ENCODE results near the gene HIP1.
"Not testable (repeated sequence)": the region's sequence is repeated elsewhere in the genome, so short reads cannot be mapped to it uniquely, and the experiment has no call there.

HIP1 gene

GRCh38 chr7:75639071-75639885 is 99.5 kb downstream of the HIP1 start:
- DNase-seq, result peak; percentile 26 to 32

GRCh38 chr7:75638594-75639070 is 100.1 kb downstream of the HIP1 start:
- no peak for DNase-seq

DNA sequence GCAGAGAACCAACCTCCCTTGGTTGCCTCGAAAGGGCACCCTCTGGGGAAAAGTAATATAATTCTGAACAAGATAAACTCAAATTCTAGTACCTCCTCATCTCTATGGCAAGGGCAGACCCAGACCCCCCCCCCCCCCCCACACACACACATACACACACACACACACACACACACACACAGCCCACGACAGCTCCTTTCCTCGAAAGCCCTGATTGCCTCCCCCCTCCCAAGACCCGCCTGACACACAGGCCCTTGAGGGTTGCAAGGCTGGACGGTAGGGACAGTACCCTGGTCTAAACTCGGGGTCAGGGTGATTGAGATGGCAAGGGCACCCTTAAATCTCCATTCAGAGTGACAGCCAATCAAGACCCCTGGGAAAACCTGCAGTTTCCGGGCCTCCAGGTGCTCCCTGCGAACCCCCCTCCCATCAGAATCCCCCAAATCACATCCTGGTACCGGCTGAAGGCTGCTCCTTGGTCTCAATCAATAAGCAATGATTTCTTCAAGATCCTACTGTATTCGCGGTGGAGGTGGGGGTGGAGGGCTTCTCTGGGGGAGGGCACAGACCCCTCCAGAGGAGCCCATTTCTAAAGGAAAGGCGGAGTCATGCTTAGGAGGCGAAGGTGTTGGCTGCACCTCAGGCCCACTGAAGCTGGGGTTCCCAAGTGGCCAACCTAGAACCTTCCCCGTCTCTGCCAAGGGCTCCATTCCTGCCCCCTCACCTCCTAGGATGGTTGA is 100.7 kb downstream of the HIP1 start:
- DNase-seq, result no peak

DNA sequence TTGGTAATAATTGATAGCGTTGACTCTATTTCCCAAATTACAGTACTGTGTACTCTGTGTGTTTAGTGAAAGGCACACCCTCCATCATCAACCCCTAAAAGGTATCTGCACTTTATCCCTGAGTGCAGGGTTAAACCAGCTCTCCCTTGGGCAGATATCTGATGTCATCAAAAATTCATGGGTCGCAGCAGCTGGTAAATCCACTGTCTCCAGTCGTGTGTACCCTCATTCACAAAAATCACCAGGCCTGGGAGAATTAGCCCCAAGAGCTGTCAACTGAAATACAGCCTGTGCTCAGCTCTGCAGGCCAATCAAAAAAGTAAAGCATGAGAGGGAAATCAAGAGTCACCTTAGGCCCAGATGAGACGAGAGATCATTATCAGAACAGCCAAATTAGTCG is 103.7 kb downstream of the HIP1 start:
- DNase-seq, result no peak

GRCh38 chr7:75632587-75632986 is 106.2 kb downstream of the HIP1 start:
- DNase-seq, result not testable (repeated sequence)

DNA sequence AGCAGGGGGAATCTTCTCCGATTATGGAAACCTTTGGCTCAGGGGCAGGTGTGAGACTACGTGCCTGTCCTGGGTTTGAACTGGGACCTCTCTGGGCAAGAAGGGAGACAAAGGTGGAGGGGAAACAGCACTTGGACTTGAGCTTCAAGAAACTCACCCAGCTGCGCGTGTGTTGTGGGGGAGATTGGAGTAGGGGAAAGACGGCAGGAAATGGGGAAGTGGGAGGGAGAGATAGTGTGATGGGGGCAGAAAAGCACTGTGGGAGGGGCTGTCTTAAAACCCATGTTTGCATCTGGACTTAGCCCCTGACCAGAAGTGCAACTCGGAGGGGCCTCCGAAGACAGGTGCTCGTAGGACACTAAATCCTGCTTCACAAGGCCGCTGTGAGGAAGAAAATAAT is 107.0 kb downstream of the HIP1 start:
- DNase-seq, result no peak

- no peak for DNase-seq
Observed at GRCh38 chr7:75630549-75630948, 108.2 kb downstream of the HIP1 start.

DNA sequence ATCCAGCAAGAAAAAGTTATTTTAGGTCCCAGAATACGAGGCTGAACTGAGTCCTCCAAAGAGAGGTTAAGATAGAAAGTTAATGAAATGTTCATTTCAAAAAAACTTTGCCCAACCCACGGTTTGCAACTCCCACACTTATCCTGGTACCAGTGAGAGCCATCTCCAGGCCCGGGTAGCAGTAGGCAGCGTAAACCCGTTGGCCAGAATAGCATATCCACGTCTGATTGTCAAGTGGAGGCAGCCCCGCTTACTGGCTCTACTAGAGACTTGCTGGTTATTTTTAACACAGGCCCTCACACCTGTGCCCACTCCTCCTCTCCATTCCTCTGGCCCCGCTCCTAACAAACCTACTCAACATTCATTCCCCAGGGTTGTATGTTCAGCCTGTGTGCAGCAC is 109.7 kb downstream of the HIP1 start:
- DNase-seq, result no peak

GRCh38 chr7:75628055-75628454 is 110.7 kb downstream of the HIP1 start:
- DNase-seq, result no peak

- DNase-seq, result no peak
Observed at GRCh38 chr7:75626954-75627353, 111.8 kb downstream of the HIP1 start.

DNA sequence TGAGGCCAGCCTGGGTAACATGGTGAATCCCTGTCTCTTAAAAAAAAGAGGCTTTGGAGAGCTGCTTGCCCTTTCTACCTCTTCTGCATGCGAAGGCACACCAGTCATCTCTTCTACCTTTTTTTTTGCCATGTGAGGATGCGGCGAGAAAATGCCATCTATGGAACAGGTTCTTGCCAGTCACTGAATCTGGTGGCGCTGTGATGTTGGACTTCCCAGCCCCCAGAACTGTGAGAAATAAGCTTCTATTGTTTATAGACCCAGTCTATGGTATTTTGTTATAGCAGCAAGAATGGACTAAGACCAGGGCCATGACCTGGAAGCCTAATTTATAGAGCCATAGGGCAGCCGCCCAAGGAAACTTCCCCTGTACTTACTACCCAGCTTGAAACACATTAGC is 112.9 kb downstream of the HIP1 start:
- DNase-seq, result no peak

DNA sequence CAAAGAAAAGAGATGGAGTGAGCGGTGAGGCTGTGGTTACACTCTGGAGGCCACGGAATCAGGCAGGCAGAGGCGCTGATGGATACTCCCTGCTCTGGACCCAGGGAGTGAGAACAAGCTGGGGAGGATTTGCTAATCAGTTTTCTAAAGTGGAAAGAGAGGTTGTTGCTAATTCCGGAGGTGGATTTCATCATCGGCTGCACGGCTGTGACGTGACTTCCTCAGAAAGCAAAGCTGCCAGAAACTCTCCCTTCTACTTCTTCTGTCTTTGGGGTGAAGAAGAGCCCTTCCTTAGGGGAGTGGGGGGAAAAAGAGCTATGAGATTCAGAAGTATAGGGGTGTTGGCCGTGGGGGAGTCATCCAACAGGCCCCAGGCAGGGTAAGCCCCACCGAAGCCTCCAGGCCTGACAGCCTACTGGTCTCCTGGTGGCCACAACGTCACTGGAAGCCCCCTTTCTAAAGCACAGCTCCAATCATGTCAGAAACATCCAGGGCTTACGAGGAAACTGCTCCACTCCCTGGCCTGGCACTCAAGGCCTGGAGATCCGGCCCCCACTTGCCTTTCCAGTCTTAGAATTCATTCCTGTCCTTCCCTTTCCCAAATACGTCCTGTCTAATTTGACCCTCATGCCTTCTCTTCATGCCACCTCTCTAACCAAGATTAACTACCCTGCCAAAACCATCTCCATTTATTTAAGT is 114.5 kb downstream of the HIP1 start:
- DNase-seq, result peak; percentile 94 to 97

DNA sequence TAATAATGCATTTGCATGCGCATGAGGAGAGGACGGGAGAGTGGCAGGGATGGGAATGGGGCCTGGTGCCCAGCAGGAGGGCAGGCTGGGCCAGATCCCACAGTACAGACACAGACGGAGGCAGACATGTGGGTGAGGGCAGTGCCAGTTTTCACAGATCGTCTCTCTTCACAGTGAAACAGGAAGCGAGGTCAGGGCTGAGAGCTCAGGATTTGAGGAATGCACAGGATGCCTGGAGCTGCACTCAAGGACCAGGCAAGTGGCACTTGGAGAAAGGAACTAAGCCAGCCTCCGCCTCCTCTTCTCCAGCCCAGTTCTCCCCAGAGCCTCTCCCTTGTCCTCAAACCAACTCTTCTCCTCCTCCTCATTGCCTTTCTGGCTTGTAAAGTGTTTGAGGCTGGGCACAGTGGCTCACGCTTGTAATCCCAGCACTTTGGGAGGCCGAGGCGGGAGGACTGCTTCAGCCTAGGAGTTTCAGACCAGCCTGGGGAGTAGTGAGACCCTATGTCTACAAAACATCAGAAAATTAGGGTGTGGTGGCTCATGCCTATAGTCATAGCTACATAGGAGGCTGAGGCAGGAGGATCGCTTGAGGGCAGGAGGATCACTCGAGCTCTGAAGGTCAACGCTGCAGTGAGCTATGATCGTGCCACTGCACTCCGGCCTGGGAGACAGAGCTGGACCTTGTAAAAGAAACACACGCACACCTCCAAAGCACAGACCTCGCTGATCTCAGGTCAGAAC is 115.2 kb downstream of the HIP1 start:
- DNase-seq, result peak; percentile 42

GRCh38 chr7:75621124-75621523 is 117.6 kb downstream of the HIP1 start:
- DNase-seq, result no peak

DNA sequence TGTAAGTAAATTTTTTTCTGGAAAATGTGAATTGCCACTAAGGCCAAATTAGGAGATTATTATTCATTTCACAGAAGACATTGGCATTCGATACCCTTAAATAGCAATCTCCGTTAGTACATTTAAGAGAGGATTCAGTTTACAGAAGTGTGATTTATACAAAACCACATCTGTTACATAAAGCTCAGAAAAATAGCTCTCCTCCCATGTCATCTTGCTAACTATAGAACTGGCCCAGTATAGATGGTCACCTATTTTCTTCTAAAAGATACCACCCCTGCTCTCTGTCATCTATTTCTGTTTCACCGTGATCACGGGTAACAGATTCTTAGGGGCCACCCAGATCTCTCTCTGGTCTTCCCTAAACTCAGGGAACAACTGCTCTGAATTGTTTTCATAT is 119.1 kb downstream of the HIP1 start:
- no peak for DNase-seq

- DNase-seq, result peak; percentile 98 to 100
Observed at GRCh38 chr7:75617634-75618234, 121.0 kb downstream of the HIP1 start.

GRCh38 chr7:75616421-75617167 is 122.1 kb downstream of the HIP1 start:
- DNase-seq, result no peak

- DNase-seq, result no peak
Observed at GRCh38 chr7:75614401-75614800, 124.3 kb downstream of the HIP1 start.

GRCh38 chr7:75613351-75613750 is 125.4 kb downstream of the HIP1 start:
- no peak for DNase-seq

DNA sequence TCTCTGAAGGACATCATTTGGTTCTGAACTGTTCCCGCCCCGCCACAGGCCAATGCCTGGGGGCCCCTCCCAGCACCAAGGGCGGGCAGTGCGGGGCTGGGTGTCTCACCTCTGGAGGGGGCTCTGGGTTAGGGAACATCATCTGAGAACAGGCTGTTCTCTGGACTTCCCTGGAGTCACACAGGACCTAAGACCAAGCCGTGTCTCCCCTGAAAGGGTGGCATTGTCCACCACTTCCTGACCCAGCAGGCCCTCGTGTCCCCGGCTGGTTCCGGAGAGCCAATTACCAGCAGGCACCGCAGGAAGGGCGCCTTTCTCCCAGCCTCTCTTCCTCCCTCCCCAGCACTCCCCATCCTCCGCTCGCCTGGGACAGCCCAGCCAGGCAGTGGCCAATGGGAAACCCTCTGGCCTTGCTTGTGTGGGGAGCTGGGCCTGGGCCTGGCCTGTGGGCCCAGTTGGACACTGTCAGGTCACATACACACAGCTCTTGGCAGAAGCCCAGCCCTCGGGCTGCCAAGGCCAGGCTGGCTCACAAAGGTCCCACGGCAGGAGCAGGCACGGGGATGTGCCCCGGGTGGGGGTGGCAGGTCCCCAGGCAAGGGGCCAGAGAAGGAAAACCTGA is 127.1 kb downstream of the HIP1 start:
- DNase-seq, result no peak

- DNase-seq, result not testable (repeated sequence)
Observed at GRCh38 chr7:75609416-75609815, 129.3 kb downstream of the HIP1 start.
